Stimulated activated CD8-positive, alpha-beta memory T cell treated with anti-CD3 and anti-CD28 coated beads, Interleukin-7, amount 100 ng/mL, for 24 hours (primary cell): ENCODE data around the gene SEC16B.

Experiments used
- DNase-seq: peaks from one replicate; pipeline ENCODE4 v3.0.0-alpha.2; 2020; ENCODE audit warnings: low read depth

Gene SEC16B

DNA sequence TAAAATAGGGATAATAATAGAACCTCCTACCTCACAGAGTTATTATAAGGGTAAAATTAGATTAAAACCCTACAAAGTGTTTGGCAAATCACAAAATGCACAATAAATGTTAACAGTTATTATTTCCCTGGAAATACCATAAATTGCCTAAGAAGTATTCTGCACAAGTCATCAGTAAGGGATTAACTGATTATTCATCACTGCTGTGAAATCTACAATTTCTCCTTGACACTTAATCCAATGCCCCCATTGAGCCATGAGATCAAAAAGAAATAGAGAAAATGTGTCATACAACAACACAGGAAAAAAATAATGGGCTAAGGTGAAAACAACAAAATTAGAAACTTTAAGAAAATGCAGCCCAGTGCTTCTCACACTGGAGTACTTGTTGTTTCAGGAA is 6.7 kb upstream of the SEC16B start:
- no peak for DNase-seq

DNA sequence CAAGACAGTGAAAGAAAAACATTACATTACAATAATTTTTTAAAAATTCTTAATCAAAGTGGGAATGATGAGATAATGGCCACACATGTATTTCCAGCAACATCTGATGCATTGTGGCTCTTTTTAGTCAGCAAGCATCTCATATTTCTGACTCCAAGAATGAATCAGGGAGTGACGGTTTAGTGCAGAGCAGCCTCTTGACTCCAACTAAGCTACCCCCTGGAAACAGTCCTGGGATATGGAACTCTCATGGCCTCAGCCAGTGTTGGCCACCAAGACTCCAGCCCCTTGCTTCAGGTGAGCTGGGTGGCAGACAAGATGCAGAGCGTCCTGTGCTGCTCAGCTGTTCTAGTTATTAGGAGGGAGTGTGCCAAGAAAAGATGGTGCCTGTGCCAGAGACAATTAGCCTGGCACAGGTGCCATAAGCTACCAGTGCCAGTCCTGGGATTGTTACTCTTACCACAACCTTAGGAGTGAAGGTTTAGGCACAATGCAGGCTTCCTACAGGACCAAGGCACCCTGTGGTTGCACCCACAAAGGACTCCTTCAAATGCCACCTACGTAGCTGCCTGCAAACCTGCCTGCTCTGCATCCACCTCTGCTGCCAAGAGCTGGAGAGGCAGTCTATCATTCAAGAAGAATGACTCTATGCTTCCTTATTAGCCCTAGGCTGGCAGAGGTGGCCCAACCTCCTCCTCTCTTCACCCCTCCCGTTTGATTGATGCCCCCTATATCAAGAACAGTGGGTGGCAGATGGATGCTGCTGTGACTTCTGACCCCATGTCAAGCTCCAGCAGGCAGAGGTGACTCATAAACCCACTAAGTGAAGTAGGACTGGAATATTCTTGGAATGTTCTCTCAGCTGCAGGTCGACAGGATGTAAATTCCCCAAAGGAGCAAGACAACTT is 6.0 kb upstream of the SEC16B start:
- no peak for DNase-seq

DNA sequence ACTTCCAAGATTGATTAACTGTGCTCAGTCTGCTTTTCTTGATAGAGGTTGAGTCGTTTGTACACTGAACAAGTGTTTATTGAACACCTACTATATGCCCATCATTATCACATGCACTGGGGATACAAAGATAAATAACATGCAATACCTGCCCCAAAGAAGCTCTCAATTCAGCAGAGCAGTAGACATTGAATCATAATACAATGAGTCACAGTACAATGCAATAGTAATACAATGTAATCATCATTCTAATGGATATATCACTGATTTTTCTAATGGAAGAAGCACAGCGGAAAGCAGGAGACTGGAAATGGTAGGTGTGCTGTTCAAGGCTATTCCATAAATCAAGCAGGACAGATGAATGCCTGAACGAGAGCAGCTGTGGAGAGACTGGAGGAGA is 3.7 kb upstream of the SEC16B start:
- DNase-seq = no peak

DNA sequence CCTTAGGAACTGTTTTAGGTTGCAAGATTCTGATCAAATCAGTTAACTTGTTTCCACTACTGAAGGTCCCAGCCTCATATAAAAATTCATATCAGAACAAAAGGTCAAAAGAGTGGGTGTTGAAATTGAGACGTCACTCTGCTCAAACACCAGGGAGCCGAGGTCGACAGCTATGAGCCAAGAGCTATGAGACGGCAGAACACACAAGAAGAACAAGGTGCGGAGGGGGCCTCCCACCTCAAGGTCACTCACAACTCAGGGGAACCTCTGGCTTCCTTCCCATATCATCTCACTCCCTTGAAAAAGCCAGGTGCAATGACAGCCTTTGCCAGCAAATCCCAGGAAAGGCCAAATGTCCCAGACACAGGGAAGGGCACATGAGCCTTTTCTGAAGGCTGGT is 749 bp downstream of the SEC16B start:
- DNase-seq = no peak

DNA sequence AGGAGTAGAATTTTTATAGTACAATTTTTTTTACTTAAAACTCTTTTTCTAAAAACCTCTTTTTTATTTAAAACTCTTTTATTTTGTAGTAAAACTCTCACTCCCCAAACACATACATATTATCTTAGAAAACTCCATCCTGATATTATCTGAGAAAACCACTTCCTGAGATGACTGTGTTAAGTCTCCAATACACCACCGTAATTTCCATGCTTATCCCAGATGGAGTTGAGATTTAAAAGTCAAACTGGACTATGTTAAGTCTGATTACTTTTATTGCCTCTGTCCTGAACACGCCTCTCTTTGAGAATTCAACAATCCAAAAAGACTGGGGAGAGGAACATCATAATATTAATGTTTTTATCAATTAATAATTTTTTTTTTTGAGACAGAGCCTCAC is 3.7 kb downstream of the SEC16B start:
- no peak for DNase-seq

DNA sequence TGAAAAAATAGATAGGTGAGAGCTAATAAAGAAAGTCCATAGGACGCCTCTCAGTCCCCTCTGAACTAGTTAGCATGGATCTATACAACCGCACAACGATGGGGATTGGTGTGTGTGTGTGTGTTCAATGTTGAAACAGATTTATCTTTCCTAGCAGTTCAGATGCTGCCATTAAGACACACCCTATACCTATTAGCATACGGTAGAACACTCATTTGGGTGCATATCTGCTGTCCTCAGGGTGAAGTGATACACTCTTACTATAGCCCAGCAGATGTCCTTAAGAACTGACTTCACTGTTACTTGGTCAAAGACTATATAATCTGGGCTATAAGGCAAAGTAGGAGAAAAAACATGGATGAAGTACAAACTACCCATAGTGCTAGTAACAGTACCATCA is 4.6 kb downstream of the SEC16B start:
- DNase-seq = no peak

DNA sequence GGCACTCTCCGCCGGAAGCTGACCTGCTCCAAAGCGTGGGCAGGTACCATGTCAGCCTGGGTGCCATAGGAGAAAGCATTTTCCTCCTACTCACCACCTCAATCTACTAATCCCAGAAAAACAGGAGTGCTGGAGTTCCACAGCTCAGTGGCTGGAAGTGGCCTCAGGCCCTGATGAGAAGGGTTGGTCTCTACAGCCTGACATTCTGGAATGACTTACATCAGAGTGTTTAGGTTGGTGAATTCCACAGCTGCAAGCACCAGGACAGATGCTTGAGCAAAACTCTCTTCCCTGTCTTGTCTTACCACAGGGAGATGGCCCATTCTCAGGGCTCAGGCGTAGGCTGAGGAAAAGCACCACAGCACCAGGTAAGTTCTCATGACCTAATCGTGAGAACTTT is 5.5 kb downstream of the SEC16B start:
- DNase-seq = no peak

DNA sequence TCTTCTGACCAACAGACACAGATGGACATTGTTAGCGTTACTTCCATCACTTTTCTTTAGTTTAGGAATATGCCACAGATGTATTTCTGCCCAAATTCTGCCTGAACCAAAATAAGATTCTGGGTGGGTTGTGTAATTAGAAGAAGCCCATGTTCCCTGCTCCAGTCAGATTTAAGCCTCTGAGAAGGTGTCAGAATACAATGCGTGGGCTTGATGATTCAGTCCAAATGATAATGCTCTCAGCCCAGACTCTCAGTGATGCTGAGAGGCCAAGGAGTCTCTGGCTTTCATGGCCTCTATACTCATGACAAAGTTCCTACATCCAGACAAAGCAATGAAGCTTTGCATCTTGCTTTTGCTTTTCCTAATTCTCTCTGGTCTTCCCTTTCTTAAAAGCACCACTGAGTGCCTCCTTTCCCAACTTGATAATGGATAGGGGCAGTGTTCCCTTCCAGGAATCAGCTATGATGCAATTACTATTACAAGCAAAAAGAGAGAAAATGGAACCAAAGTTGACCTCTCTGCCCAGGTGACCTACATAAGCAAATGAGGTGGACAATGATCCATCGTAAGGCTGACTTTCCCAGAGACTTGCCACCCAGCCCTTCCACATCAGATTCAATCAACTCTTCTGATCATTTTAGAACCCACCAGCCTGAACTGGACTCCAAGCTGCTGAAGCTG is 8.8 kb downstream of the SEC16B start:
- no peak for DNase-seq

DNA sequence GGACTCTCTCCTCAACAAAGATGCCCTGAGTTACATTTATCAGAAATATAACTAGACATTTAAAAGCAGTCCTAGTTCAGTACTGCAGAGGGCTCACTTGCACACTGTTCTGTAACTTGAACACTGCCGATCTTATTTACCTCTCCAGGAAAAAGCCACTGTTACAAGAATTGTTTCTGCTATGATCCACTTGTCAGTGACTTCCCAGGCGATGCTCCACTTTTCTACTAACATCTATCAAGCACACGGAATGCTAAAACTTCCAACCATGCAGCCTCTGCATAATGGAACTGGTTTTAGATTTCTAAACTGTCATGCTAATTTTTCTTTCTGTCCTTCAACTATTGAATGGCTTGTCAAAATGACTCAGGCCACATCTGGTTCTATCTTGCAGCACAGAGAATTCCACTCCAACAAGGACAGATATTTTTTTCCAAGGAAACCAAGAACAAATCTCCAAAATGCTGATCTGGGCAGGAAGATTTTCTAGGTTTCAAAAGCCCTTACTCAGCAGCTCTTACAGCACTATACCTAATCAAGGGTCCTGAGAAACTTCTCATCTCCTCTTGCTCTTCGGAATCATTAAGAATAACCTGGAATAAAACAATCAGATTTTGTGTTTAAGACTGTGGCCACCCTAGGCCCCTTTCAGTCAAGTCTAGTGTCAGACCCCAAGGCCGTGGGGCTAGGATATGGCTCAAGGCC is 9.9 kb downstream of the SEC16B start:
- no peak for DNase-seq

DNA sequence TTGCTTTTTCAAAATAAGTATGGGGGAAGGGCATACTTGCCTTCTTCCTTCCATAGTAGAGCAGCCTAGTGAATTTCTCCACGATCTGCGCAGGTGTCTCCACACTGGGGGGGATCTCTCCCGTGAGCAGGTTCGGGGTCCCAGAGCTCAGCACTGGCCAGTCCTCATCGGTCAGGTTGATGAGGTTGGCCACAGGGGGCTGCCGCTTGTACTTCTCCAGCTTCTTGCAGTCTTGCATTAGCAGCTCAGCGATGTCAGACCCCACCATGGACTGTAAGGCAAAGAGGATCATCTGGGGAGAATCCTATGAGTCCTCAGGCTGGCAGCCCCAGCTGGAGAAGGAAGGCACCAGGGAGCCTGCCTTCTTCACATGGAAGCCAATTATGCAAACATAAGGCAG is 11.8 kb downstream of the SEC16B start:
- DNase-seq = no peak

DNA sequence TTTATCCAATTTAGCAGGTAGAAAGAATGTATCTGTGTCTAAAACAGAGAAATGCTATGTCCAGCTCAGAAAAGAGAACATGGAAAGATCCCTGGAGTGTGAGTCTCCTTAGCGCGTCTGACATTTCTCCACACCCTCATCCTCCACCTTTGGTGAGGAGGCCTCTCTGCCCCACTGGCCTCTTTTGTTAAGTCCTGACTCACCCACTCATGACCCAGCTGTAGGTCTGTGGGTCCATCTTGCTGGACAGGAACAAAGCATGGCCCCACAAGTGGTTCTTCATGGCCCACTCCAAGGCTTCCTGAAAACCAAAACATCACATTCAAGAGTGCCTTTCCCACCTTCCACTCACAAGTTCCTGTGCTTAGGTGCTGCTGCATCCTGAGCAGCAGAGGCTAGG is 15.8 kb downstream of the SEC16B start:
- DNase-seq = no peak

DNA sequence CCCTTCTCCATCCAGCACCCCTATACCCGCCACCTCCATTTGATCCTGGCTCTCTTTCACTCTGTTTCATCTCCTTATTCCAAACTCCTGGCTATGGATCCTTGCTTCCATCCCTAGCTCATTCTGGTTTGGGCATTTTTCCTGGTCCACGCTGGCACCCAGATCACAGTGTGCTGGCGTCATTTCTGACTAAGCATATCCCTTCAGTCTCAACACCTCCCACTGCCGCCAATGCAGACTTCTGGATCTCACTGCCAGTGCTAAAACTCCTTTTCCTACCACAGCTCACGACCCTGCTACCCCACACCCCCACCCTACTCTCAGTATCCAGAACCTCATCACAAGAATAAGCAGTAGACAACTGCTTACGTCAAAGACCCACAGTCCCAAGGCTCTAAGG is 16.3 kb downstream of the SEC16B start:
- DNase-seq = no peak

DNA sequence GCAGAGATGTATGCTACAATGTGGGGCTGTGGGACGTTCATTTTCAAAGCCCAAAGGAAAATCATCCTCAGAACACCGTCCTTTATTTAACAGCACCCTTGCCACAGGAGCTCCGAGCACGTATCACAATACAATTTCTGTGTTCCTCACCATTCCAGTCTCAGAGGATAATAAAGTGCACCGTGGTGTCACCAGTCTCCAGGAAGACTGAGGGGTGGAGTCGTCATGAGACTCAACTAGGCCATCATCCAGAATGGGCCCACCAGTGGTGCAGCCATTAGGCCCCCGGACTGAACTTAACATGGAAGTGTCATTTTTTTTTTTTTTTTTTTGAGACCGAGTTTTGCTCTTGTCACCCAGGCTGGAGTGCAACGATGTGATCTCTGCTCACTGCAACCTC is 17.2 kb downstream of the SEC16B start:
- no peak for DNase-seq

DNA sequence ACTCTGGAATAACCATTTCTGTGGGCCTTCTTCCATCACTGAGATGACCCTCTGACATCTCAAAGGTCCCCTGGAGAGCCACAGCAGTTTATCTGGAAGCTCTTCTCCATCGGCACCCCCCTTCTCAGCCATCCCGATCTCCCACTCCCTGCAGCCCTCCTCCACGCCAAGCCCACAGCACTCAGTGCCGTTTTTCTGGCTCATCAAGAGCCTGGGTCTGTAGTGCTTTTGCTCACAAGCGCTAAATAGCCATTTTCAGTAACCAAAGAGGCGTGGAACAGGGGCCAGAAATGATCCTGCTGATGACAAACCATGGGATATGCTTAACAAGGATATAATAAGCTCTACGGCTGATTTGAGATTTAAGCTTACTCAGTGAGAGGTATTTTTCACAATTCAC is 17.6 kb downstream of the SEC16B start:
- no peak for DNase-seq

DNA sequence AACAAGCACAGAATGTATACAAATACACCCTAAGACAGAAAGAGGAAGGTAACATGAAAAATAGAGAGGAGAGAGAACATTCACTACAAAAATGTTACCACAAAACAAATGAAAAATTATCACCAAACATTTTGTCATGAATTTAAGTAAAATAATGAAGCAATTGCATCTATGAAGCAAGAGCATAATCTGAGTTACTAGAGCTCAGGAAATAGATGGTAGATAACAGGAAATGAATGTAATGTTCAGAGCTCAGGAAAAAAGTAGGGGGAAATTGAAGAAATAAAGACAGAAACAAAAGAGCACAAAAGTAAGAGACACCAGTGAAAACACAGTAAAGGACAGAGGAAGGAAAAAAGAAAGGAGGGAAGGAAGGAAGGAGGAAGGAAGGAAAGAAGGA is 19.4 kb downstream of the SEC16B start:
- DNase-seq = no peak

DNA sequence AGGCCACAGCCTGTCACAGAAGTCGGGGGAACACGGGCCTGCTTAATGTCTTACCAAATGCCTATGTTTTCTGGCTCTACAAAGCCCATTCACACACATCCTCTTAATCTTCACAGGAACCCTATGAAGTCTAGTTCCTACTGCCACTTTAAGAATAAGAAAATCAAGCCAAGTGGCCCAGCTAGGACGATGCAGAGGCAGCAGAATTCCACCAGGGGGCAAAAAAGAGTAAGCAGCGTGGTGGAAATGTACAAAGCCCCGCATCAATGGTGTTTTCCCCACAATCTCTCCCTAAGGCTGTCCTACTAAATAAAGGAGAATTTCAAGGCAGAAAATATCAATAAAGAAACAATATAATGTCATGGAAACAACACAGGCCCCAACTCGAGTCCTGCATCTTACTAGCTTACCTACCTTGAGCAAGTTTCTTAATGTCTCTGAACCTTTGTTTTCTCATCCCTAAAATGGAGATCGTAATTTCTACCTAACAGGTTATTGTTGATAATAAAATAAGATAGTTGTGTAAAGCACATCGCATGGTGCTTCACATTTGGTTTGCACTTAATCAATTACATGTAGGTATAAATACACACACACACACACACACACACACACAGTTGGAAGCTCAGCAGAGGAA is 21.4 kb downstream of the SEC16B start:
- DNase-seq = no peak

DNA sequence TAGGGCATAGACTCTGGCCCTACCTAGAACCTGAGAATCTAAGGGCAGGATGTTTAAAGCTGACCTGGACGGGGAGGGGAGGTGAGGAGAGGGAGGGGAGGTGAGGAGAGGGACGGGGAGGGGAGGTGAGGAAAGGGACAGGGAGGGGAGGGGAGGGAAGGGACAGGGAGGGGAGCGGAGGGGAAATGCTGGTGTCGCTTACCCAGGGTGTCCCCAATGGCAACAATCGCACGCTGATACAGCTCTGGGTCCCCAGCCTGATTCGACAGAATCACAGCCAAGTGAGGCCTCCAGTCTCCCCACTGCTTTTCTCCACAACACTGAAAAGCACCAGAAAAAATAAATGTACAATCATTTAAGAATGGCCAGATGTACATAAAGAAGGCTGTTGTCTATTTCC is 22.2 kb downstream of the SEC16B start:
- DNase-seq = no peak

DNA sequence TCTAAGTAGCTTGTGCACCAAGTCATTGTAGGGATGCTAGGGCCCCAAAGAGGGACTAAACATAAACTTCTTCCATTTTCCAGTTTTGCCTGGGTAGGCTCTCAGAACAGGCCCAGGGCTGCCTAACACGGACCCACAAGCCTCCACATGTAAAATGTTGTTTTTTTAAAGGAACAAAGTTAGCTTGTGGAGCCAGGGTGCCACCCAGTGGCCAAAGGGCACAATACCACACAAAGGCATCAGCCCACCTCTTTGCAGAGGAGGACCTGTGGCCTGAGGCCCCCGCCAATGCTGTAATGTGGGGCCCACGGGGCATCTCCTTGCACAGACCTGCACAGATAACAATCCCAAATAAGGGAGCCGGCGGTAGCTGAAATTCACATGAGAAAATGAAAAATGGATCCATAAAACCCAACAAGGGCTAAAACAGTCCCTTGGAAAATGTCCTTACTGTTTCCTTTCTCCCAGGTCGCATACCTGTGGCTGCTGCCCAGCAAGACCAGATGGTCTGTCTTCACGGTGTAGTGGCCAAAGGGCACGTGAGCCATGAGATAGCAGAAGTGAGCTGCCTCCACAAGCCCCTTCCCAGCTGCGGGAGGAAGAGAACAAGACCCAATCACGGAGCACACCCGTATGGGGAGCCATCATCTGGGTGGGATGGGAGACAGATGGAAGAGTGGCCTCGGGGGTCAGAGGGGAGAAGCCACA is 23.8 kb downstream of the SEC16B start:
- DNase-seq = no peak

DNA sequence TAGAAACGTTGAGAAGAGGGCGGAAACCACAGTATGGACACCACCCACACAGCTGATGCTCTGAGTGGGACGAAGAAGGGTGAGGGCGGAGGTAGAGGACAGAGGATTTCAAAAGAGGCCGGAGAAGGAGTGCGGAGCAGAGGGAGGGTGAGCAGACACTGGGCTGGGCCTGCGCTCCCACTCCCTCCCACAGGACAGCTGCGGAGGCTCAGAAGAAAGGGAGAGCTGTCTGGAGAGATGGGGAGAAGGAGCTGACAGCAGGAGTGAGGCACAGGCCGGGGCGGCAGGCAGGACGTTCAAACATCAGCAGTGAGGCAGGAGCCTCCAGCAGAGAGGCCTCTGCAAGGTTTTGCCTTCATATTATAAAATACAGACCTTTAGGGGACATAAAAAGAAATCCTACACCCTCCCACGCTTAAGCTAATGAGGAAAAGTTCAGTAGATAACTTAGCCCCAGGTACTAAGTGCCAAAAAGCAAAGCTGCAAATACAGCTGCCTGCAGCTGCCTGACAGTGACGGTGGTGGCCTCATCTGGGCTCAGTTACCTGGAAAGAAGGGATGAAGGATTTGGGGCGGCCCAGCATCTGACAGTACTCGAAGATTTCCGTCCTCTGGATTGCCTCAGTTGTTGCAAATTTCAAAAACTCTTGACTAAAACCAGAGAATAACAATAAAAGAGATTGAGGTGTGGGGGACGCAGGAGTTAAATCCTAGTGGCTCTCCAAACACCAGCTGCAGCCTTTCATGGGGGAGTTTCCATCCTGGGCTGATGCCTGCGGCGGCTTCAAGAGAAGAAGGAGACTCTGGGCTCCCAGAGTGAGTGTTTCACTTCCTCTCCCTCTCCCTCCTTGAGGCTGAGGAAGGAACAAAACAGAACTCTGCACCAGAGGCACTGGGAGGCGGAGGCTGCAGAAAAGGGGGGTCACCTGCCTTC is 25.6 kb downstream of the SEC16B start:
- no peak for DNase-seq

DNA sequence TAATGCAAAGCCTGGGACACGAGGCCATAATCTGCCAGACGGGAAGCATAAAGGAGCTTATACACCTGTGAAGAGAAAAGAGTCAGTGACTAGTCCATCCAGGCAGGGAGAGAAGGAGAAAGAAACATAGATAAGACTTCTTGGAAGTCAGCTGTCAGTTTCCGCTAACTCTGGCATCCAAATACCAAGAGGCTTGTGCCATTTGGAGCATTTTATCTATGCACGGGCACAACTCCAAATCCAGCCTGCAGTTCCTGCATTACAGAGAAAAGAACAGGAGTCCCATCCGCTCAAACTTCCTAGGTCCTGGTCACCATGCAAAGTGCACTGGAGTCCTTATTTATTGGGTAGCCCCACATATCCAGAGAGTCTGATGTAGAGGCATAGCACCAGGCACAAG is 27.9 kb downstream of the SEC16B start:
- DNase-seq = no peak

DNA sequence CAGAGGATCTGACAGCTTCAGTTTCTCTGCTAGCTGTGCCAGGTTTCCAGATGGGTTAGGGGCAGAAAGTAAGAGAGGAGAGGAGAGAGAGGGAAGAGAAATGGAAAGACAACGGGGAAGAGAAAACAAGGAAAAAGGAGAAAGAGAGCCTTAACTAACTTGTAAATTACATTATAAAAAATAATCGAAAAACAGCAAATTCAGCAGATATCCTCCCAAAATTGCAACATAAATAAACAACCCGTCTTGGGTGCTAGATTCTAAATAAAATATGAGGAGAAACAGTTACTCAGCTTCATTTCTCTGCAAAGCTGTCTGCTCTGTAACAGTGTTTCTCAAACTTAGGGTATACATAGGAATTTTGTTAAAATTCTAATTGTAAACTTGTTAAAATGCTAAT is 29.2 kb downstream of the SEC16B start:
- DNase-seq = no peak
